NOMO-1 (cell line): Measurements from ENCODE around the gene ST6GALNAC6.
"Not testable (repeated sequence)": the region's sequence is repeated elsewhere in the genome, so short reads cannot be mapped to it uniquely, and the experiment has no call there.

Experiments
- DNase-seq, 2 experiments: peaks; one replicate each; lab custom pipeline; 2025; ENCODE audit not compliant: unreplicated experiment in 2 of 2; lab: John Stamatoyannopoulos, UW

Gene ST6GALNAC6

DNA sequence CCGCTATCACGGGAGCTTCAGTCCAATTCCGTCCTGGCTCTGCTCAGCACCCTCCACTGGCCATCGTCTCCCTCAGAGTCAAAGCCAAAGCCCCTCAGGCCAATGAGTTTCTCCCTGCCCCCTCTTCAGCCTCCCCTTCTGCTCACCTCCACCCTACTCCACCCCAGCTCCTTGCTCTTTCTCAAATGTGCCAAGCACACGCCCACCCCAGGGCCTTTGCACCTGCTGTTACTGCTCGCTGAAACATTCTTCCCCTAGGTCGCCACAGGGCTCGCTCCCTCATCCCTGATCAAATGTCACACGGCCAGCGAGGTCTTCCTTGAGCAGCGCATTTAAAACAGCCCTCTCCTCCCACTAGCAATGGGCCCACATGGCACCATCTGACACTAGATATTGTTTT, 38.6 kb downstream of the ST6GALNAC6 start:
- DNase-seq: no peak

DNA sequence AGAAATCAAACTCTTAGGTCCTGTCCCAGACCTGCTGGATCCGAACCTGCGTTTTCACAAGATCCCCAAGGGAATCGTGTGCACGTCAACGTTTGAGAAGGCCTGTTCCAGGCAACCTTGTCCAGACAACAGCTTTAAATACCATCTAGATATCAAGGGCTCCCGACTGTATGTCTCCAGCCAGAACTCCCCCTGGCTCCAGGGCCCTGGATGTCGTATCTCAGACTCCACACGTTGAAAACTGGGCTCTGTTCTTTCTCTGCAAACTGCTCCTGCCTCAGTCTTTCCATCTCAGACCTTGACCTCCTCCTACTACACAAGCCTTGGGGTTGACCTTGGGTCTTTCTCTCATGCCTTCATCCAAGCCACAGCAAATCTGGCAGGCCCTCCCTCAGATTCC, 39.1 kb downstream of the ST6GALNAC6 start:
- no peak for DNase-seq

DNA sequence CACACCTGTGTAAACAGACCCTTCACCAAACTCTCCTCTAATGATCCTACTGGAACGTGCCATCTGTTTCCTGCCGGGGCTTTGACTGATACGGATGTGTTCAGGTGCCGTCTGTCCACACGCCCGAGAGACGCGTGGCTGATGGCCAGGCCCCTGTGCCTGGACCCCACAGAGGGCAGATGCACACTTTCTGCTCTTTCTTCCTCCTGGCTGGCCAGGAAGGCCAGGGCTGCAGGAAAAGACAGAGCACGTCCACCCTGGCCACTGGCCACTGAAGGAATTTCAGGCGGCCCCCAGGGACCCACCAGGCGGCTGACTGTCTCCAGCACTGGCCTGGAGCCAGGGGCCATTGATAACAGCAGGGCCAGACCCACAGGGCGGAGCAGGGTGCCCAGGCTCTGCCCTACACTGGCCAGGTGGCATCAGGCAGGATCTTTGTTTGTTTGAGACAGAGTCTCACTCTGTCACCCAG, 41.3 kb downstream of the ST6GALNAC6 start:
- DNase-seq: no peak

DNA sequence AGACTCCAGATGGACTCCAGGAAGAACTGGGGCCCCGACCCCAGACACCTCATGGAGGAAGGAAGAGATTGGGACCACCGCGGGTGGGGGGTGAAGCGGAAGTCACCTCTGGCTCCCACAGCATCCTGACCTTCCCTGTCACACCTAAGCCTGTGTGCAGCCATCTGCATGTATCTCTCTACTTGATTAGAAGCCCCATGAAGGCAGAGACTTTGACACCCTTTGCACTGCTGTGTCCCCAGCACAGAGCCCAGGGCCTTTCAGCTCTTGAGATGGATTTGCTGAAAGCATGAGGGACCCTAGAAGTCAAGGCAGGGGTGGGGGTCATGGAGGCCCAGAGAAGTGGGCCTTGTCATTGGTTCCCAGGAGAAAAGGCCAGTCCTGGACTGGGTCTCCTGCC, 42.1 kb downstream of the ST6GALNAC6 start:
- no peak for DNase-seq

DNA sequence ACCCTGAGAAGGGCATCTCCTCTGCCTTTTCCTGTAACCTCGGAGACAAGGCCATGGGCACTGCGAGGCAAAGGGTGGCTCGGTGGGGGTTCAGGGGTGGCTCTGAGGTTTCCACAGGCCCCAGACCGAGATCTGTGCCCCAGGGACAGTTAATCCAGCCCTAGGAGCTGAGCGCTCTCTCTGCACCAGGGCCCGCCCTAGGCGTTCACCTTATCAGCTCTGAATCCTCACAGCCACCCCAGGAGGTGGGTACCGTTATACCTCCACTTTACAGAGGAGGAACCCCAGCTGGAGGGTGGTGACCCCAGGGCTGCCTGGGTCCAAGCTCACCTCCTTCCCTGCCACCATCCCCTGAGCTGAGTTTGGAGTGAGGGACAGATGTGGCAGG, 42.7 kb downstream of the ST6GALNAC6 start:
- no peak for DNase-seq

DNA sequence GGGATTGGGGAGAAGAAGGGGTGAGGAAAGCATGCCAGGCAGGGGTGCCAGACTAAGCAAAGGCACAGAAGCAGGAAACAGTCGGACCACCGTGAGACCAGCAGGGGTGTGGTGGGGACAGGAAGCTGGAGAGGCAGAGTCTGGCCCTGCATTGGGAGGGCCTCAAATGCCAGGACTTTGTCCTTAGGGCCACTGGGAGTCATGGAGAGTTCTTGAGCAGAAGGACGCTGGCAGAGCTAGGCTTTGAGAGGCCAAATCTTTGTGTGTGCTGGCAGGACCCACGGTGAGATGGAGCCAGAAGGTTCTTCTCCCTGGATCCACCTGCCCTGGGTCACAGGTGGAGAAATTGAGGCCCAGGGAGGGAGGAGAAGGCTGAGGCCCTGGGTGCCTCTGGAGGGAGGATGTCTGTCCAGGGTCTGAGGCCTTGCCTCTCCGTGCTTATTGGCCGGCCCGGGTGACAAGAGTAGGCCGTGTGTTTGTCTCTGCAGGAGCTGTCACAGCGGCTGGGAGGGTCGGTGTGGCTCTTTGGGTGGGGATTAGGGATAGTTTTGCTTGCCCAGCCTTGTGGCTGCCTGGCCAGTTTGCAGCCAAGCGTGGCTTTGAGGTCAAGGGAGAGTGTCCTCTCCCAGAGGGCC, 43.2 kb downstream of the ST6GALNAC6 start:
- no peak for DNase-seq

DNA sequence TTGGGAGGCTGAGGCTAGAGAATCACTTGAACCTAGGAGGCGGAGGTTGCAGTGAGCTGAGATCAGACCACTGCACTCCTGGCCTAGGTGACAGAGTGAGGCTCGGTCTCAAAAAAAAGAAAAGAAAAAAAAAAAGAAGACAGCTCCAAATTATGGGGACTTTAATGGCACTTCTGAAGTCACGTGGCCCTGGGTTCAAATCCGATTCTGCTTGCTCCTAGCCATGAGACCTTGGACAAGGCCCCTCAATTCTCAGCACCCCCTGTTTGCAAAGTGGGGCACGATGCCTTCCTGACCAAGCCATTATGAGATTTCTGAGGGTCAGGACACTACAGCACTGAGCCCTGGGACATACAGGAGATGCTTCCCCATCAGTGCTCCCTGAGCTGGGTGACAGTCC, 43.9 kb downstream of the ST6GALNAC6 start:
- no peak for DNase-seq

DNA sequence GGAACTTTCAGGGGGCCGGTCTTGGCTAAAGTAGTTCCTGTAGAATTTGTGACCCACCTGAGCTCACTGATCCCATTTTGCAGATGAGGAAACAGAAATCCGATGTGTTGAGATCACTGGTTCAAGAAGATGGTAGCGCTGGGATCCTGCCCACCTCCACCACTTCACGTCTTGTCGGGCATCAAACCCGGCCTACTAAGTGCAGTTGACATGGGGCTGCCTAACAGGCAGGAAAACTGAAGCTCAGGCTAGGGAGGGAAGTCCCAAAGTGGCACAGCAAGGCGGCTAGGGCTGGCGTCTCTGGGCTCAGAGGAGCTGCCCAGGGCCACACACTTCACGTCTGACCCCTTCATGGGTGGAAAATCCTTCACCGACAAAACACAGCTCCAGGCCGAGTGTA, 44.4 kb downstream of the ST6GALNAC6 start:
- no peak for DNase-seq

DNA sequence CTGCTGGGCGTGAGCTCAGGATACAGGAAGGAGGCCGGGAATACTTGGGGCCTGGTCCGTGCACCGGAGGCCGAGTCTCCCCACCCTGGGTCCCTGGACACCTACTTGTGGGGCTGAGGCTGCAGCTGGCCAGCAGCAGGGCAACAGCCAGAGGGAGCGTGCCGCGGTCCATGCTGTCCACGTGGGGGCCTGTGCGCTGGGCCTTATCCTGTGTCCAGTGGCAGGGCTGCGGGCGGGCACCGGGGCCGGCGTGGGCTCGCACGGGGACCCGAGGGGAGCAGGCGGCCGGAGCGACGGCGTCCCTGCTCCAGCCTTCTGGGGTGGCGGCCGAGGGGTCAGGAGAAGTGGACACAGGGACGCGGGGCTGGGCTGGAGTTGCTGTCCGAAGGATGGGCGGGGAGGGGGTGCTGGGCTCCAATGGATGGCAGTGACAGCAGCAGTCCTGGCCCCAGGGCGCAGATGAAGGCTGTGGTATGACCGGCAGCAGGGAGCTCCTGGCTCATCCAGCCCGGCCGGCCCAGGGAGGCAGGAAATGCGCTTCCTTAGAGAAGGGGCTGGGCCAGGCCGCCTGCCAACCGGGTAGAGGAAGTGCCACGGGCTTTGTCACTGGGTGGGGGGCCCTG, 45.1 kb downstream of the ST6GALNAC6 start, which contains the start of gene ENG:
Gene ENG, minus strand, starts transcription at position 475 of the 623 bp plus-strand sequence. Its CDS starts 303 bp downstream, at position 172.
- DNase-seq: peak in 1 of 2 experiments; percentile 29

DNA sequence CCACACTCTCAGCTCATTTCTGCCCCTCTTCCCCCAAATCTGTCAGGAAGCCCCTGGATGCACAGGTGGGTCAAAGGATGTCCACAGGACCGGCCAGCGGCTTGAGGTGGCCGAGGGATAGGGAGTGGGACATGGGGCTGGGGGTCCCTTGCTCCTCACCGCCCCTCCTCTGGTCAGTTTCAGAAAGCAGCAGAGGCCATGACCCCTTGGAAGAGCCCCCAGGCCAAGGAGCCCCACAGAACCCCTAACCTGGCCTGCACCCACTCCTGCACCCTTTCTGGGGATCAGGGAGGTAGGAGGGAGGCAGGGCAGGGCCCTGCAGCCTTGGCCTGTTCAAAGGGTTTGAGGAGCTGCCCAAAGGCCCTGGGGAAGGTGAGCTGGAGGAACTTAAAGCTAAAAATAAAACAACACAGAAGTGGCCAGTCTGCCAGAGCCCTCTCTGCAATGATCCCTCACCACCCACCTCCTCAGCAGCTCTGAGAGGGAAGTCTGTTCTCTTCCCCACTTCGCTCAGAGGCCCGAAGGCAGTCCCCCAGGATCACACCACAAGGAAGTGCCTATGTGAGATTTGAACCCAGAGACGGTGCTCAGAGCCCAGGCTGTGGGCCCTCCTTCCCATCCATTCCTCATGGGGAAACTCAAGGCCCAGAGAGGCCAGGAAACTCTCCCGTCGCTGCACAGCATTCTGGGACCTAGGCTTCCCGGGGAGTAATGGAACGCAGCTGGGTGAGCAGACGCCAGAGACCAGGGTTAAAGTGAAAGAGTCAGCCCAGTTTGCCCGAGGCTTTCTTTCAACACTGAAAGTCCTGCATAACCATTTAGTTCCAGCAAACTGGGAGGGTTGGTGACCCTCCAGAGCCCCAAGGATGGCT, 45.9 kb downstream of the ST6GALNAC6 start:
- no peak for DNase-seq

DNA sequence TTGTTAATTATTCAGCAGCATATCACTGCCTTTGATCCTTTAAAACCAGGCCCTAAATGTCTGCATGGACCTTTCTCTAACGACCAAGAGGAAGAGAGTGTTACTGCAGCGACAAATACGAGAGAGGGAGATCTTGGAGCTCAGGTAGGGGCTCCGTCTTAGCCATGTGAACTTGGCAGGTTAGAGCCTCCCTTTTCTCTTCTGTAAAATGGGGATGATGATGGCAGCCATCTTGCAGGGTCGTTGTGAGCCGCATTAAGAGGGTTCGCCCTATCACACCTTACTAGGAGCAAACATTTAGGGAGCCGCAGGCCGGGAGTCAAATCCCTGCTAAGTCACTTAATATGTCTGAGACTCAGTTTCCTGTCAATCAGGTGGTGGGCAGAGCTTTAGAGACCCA, 46.6 kb downstream of the ST6GALNAC6 start:
- no peak for DNase-seq

DNA sequence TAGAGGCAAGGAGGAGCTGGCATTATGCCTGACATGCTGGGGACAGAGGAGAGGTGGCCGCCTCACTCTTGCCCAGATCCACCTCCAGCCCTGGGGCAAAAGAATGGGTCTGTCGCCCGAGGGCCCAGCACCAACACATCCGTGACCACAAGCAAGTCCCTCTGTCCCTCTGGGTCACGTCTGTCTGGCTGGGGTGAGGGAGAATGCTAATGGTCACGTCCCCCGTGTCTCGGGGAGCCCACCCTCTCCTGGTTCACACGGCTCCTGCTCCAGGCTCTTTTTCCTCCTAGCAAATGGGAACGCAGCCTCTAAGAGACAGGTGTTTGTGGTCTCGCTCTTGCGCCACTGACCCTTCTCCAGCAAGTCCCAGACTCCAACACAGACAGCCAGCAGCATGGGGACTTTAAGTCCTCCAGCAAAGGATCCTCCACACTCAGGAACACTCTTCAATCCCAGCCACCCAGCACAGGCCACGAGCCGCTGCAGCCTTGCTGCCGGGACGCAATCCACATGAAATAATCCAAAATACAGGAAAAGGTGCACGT, 49.0 kb downstream of the ST6GALNAC6 start:
- no peak for DNase-seq

DNA sequence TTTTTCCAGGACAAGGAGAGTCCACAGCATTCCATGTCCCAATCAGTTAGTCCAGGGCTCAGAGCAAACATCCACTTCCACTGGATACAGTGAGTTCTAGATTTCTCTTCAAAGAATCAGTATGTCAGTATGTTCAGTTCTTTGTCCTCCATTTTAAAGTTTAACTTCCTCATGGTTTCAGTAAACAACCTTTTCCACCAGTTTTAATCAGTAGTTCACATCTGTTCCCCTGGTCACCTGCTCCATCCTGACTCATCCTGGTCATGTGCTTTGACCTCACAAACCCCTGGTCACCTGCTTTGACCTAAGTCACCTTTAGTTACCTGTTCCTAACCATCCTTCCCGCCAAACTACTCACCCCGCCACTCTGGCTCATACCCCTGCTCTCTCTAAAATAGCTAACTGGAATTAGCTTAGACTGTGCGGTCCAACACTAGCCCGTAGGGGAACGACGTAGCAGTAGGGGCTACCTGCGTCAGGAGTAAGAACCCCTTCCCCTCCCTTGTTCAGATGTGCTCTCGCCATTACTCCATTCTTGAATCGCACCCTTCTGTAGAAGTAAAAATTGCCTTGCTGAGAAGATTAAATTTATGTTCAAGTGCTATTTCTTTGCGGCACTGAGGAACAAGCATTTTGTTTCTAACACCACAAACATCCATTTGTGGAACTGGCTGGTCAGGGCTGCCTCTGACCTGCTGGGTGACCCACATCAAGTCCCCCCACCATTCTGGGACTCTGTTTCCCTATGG, 50.5 kb downstream of the ST6GALNAC6 start:
- DNase-seq: no peak

DNA sequence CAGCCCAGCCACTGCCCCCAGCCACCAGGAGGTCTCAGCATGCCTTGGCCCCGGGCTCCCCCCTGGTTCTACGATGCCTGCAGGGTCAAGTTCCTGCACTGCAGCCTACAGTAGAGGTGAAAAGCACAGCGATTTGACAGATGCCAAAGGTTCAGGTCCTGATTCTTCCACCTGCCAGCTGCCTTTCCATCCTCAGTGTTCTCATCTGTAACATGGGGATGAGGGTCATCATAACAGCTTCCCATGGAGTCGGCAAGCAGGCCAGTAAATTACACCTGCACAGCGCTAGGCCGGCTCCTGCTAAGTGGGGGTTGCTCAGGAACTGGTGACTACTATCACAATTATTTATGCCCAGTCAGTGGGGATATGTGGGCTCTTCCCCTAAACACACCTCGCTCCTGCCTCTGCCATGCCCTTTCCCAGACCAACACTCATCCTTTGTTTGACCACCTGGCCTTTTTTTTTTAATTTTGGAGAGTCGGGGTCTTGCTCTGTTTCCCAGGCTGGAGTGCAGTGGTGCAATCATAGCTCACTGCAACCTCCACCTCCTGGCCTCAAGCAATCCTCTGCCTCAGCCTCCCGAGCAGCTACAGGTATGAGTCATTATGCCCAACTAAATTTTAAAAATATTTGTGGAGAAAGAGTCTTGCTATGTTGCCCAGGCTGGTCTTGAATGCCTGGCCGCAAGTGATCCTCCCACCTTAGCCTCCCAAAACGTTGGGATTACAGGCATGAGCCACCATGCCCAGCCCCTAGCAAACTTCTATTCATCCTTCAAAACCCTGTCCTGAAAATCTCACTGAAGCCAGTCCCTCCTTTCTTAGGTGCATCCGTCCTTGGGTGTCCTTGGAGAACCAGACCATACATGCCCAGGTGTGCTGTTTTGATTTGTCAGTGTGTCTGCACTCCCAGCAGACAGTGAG, 51.3 kb downstream of the ST6GALNAC6 start:
- DNase-seq: no peak

DNA sequence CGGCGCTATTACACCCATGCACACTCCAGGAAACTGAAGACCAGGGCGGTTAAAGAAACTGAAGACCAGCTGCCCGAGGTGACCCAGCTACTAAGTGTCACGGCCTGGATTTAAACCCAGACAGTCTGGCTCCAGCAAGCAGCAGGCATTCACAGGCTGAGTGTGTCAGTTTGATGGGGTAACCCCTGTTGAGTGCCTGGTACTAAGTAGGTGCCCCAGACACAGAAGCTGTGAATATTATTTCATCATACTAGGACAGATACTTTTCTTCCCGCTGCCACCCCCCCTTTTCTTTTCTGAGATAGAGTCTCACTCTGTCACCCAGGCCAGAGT, 52.3 kb downstream of the ST6GALNAC6 start:
- DNase-seq: no peak

DNA sequence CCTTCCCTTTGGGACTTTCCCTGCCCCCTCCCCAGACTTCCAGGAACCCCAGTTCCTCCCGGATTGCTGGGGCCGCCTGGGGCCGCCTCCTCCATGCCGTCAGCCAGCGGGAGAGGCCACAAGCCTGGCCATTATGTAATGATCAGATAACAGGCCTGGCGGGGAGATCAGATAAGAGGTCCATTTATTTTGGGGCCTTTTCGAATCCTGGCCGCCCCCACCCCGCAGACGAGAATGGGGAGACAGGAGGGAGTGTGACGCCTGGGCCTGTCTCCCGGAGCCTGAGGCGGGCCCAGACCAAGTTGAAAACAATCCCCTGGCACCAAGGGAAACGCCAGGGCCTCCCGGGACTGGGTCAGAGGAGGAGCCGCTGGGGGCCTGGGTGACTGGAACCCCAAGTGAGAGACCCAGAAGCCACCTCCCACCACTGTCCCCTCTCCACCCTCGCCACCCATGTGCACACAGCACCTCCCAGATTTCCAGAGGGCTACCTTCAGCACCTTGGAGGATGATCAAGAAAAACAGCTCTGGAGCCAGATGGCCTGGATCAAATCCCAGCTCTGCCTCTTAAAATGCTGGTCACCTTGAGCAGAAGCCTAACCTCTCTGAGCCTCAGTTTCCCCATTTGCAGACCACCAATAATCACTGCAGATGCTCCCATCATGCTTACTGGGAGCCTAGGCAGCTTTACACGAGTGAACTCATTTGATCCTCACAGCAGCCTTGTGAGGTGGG, 52.8 kb downstream of the ST6GALNAC6 start:
- no peak for DNase-seq

DNA sequence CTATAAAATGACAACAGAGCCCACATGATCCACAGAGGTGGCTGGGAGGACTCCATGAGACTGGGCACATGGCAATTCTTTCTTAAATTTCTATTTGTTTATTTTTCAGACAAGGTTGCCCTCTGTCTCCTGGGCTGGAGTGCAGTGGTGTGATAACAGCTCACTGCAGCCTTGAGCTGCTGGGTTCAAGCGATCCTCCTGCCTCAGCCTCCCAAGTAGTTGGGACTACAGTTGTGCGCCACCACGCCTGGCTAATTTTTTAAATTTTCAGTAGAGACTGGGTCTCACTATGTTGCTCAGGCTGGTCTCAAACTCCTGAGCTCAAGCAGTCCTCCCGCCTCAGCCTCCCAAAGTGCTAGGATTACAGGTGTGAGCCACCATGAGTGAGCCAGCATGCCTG, 53.8 kb downstream of the ST6GALNAC6 start:
- not testable (repeated sequence) for DNase-seq

DNA sequence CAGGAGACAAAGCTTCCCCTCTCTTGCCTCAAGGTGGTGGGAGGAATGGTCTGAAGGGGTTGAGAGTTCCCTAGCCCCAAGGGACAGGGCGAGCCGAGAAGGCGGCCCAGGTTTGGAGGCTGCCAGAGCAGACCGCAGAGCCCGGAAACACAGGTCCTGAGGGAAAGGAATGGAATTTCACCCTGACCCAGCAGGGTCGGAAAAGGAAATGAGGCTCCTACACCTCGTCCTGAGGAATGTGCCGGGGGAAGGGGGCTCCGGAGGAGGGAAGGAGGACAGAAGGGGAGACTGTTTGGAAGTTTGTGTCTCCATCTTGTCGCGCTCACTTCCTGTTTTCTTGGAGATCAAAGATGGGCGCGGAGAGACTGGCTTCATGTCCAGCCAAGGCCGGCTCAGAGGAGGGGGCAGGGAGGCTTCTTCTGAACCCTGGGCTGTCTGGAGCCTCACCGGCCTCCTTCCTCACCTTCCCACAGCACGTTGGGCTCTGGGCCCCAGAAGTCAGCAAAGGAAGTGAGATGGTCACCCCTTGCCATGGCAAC, 54.5 kb downstream of the ST6GALNAC6 start:
- DNase-seq: no peak
